ENCODE results near the gene KLF8.

Gene KLF8

GRCh38 chrX:56310581-56310980 lies 78.4 kb downstream of the KLF8 start:
- no peak for DNase-seq (ENCODE audit: low spot score)

GRCh38 chrX:56313308-56313707 lies 81.2 kb downstream of the KLF8 start:
- DNase-seq (ENCODE audit: low spot score), result no peak

GRCh38 chrX:56314334-56314733 lies 82.2 kb downstream of the KLF8 start:
- no peak for DNase-seq (ENCODE audit: low spot score)

- no peak for DNase-seq (ENCODE audit: low spot score)
Measured at GRCh38 chrX:56318076-56318475, 85.9 kb downstream of the KLF8 start.

- DNase-seq (ENCODE audit: low spot score), result no peak
Measured at GRCh38 chrX:56319165-56319564, 87.0 kb downstream of the KLF8 start.

Data from activated CD4-positive, alpha-beta T cell treated with anti-CD3 and anti-CD28 coated beads, Interleukin-2, Interleukin-4, amounts not matched to agents 100 ng/mL and 50 ng/mL, durations not matched to agents 16 hours and 8 hours (primary cell).